ENCODE measurements around the gene AFF2.

DNA sequence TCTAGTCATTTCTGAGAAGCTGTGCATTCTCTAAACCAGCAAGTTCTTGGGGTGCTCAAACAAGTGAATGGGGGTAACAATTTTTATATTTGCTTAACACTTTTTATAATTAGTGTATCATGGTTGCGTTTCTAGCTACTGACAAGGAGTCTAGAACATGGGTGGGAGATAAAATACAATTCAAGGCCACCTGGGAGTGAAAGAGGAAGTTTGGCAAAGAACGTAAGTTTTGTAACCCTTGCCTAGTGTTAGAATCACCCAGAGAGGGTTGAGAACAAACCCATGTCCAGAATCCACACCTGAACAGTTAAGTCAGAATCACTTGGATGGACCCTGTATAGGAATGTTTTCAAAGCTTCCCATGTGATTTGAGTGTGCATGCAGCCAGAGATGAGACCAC lies 92.7 kb downstream of the AFF2 start:
- TF ChIP-seq, protein P1, sequence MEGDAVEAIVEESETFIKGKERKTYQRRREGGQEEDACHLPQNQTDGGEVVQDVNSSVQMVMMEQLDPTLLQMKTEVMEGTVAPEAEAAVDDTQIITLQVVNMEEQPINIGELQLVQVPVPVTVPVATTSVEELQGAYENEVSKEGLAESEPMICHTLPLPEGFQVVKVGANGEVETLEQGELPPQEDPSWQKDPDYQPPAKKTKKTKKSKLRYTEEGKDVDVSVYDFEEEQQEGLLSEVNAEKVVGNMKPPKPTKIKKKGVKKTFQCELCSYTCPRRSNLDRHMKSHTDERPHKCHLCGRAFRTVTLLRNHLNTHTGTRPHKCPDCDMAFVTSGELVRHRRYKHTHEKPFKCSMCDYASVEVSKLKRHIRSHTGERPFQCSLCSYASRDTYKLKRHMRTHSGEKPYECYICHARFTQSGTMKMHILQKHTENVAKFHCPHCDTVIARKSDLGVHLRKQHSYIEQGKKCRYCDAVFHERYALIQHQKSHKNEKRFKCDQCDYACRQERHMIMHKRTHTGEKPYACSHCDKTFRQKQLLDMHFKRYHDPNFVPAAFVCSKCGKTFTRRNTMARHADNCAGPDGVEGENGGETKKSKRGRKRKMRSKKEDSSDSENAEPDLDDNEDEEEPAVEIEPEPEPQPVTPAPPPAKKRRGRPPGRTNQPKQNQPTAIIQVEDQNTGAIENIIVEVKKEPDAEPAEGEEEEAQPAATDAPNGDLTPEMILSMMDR (IDR thresholded peaks at IDR 0.05 in 4 of 5, conservative IDR thresholded peaks at IDR 0.05 in 1 of 5), result no peak
- TF ChIP-seq POLR2A (IDR thresholded peaks at IDR 0.05), result no peak
